CD14-positive monocyte (primary cell): Measurements from ENCODE around the gene PROM2. TPM values are rescaled to one million over a fixed set of nuclear protein-coding genes. Genes with fewer than 3 reads are reported as not detected.

ENCODE experiments used
- DNase-seq, 3 donors: peaks; one replicate each; pipeline ENCODE4 v3.0.0-alpha.2; 2011 to 2022
- H2AFZ ChIP-seq: 2 replicates; pipeline ENCODE4 v1.6.0; 2012; ENCODE audit warnings: mild to moderate bottlenecking, low read depth, low read length, inconsistent platforms; ENCODE audit not compliant: insufficient read depth, poor library complexity, severe bottlenecking
- H3K27ac ChIP-seq, 2 donors: 1 replicate in 1 of 2; 2 replicates in 1 of 2; pipeline ENCODE4 v1.5.1; 2012 to 2013; ENCODE audit warnings: low read length in 2 of 2, control low read depth in 1 of 2, inconsistent platforms in 1 of 2, low read depth in 1 of 2, mild to moderate bottlenecking in 1 of 2
- H3K27me3 ChIP-seq, 2 donors: one replicate each; pipeline versions ENCODE4 v1.6.0 to v1.6.1; 2011 to 2013; ENCODE audit warnings: low read length in 2 of 2; ENCODE audit not compliant: control insufficient read depth in 2 of 2, insufficient read depth in 2 of 2
- H3K36me3 ChIP-seq, 2 donors: replicated peaks in 1 of 2; 1 replicate in 1 of 2; 2 replicates in 1 of 2; pipeline versions ENCODE4 v1.5.1 to v1.6.1; 2012 to 2013; ENCODE audit warnings: low read length in 2 of 2, control low read depth in 1 of 2, inconsistent platforms in 1 of 2, mild to moderate bottlenecking in 1 of 2; ENCODE audit not compliant: insufficient read depth in 2 of 2, control insufficient read depth in 1 of 2
- H3K4me1 ChIP-seq, 2 donors: 1 replicate in 1 of 2; 2 replicates in 1 of 2; pipeline versions ENCODE4 v1.5.1 to v1.6.1; 2012 to 2013; ENCODE audit warnings: low read length in 2 of 2, control low read depth in 1 of 2, inconsistent platforms in 1 of 2, mild to moderate bottlenecking in 1 of 2, moderate library complexity in 1 of 2; ENCODE audit not compliant: insufficient read depth in 2 of 2, control insufficient read depth in 1 of 2
- H3K4me2 ChIP-seq: replicated peaks from 2 replicates; pipeline ENCODE3; 2012; ENCODE audit warnings: low read length, moderate library complexity, mild to moderate bottlenecking; ENCODE audit not compliant: poor library complexity, severe bottlenecking; ENCODE audit errors: extremely low read depth
- H3K4me3 ChIP-seq, 3 experiments: fragments of 200-600 bp in 1 of 3; sonication (generic) in 1 of 3; replicated peaks in 1 of 3; 1 replicate in 2 of 3; 2 replicates in 1 of 3; pipeline ENCODE4 v1.5.1; 2011 to 2013; ENCODE audit warnings: low read length in 3 of 3, mild to moderate bottlenecking in 3 of 3, control low read depth in 2 of 3, low read depth in 2 of 3, inconsistent platforms in 1 of 3, moderate library complexity in 1 of 3
- H3K79me2 ChIP-seq: 2 replicates; pipeline ENCODE4 v1.6.0; 2012; ENCODE audit warnings: mild to moderate bottlenecking, control low read depth, inconsistent platforms, low read length, moderate library complexity; ENCODE audit not compliant: insufficient read depth
- H3K9ac ChIP-seq: 2 replicates; pipeline ENCODE4 v1.6.0; 2017; ENCODE audit warnings: low read length, mild to moderate bottlenecking; ENCODE audit not compliant: insufficient read depth, poor library complexity, severe bottlenecking
- H3K9me3 ChIP-seq, 2 donors: replicated peaks in 1 of 2; 1 replicate in 1 of 2; 2 replicates in 1 of 2; pipeline versions ENCODE4 v1.5.1 to v1.6.1; 2012 to 2013; ENCODE audit warnings: low read length in 2 of 2, control low read depth in 1 of 2; ENCODE audit not compliant: control insufficient read depth in 1 of 2, insufficient read depth in 1 of 2
- H4K20me1 ChIP-seq: 2 replicates; pipeline ENCODE4 v1.6.0; 2012; ENCODE audit warnings: mild to moderate bottlenecking, low read length, control low read depth, moderate library complexity; ENCODE audit not compliant: insufficient read depth
- H3K27ac Mint-ChIP-seq, 7 donors: one replicate each; pipeline ENCODE4 v1.8.0; 2020; ENCODE audit warnings: mild to moderate bottlenecking in 7 of 7, mixed read lengths in 7 of 7, moderate library complexity in 6 of 7, inconsistent platforms in 2 of 7
- H3K27me3 Mint-ChIP-seq, 3 donors: one replicate each; pipeline ENCODE4 v1.8.0; 2021 to 2022; ENCODE audit warnings: low read depth in 3 of 3, mild to moderate bottlenecking in 3 of 3, mixed read lengths in 3 of 3, moderate library complexity in 3 of 3, inconsistent platforms in 1 of 3
- H3K36me3 Mint-ChIP-seq, 2 donors: one replicate each; pipeline ENCODE4 v1.8.0; 2020; ENCODE audit warnings: mixed read lengths in 2 of 2, inconsistent platforms in 1 of 2, mild to moderate bottlenecking in 1 of 2
- H3K4me1 Mint-ChIP-seq: one replicate; pipeline ENCODE4 v1.8.0; 2020; ENCODE audit warnings: mild to moderate bottlenecking, mixed read lengths
- H3K4me3 Mint-ChIP-seq, 2 donors: one replicate each; pipeline ENCODE4 v1.8.0; 2020; ENCODE audit warnings: mild to moderate bottlenecking in 2 of 2, mixed read lengths in 2 of 2, moderate library complexity in 1 of 2
- H3K9me3 Mint-ChIP-seq, 7 donors: one replicate each; pipeline ENCODE4 v1.8.0; 2020 to 2022; ENCODE audit warnings: mixed read lengths in 7 of 7, mild to moderate bottlenecking in 6 of 7, moderate library complexity in 6 of 7, inconsistent platforms in 2 of 7
- WGBS: methylation state at CpG from one replicate; pipeline ENCODE4 v1.1.5; 2013; ENCODE audit warnings: missing lambda C conversion rate; ENCODE audit not compliant: insufficient coverage; 5-methylcytosine and 5-hydroxymethylcytosine counted together
- intact Hi-C, 2 donors: fragments of 100-400 bp; cut with micrococcal nuclease; formaldehyde crosslinking; loops; one replicate each; pipeline versions ENCODE4 v1.15.0 to v1.15.1; 2023
- polyA plus RNA-seq, 3 donors: library from polyadenylated mRNA; depleted of rRNA in 1 of 3; unstranded in 2 of 3; stranded (reverse) in 1 of 3; fragments of 300-500 nt in 2 of 3; fragments of >200 nt in 1 of 3; fragmentation: Illumina TruSeq in 2 of 3; gene quantifications; 1 replicate in 2 of 3; 2 replicates in 1 of 3; pipeline ENCODE4 v1.2.3, GENCODE V29; 2012 to 2021
- TF ChIP-seq, protein P1 (sequence below): fragments of 200-600 bp; IDR thresholded peaks from one replicate; pipeline ENCODE4 v1.8.0; 2022; ENCODE audit warnings: antibody characterized with exemption, mild to moderate bottlenecking

Gene PROM2
- polyA plus RNA-seq, 3 donors: 0.41 TPM; not detected in 2

DNA sequence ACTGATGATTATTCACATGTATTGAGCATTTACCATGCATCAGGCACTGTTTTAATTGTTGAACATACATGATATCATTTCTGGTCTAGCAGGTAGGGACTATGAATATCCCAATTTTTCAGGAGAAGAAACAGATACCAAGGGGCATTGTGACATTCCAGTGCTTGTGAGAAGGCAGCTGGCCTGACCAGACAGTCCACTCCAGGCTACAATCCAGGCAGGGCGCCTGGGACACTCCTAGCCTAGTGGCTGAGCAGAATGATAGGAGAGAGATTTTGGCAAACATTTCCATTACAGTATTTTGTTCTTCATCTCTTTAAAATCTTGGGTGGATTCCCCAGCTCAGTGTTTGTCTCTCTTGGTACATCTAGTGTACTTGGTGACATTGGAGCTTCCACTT, 42.0 kb upstream of the PROM2 start:
- Mint-ChIP-seq H3K9me3 (peaks cover 3 to 18% (median 7%) of the 10 kb centered on the region in 7 donors), H3K27ac (no peak overlapping the region), H3K36me3 (no peaks in the 10 kb centered on the region), H3K4me3 (no peak overlapping the region), H3K4me1 (no peaks in the 10 kb centered on the region), H3K27me3 (peaks cover 2 to 3% (median 3%) of the 10 kb centered on the region in 3 donors)
- Histone ChIP-seq H3K4me3 (no peak overlapping the region), H3K9ac (no peak overlapping the region), H4K20me1 (no peaks in the 10 kb centered on the region), H3K9me3 (no peaks in the 10 kb centered on the region), H3K36me3 (no peaks in the 10 kb centered on the region), H3K4me1 (no peaks in the 10 kb centered on the region), H2AFZ (no peak overlapping the region), H3K4me2 (no peak overlapping the region), H3K27me3 (no peaks in the 10 kb centered on the region), H3K27ac (no peak overlapping the region), H3K79me2 (no peaks in the 10 kb centered on the region)
- no peak for DNase-seq
- intact Hi-C loops: no loop called here
- TF ChIP-seq, protein P1, sequence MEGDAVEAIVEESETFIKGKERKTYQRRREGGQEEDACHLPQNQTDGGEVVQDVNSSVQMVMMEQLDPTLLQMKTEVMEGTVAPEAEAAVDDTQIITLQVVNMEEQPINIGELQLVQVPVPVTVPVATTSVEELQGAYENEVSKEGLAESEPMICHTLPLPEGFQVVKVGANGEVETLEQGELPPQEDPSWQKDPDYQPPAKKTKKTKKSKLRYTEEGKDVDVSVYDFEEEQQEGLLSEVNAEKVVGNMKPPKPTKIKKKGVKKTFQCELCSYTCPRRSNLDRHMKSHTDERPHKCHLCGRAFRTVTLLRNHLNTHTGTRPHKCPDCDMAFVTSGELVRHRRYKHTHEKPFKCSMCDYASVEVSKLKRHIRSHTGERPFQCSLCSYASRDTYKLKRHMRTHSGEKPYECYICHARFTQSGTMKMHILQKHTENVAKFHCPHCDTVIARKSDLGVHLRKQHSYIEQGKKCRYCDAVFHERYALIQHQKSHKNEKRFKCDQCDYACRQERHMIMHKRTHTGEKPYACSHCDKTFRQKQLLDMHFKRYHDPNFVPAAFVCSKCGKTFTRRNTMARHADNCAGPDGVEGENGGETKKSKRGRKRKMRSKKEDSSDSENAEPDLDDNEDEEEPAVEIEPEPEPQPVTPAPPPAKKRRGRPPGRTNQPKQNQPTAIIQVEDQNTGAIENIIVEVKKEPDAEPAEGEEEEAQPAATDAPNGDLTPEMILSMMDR: no peak
- WGBS: no CpG with 5 or more reads among the region's 1 CpG

DNA sequence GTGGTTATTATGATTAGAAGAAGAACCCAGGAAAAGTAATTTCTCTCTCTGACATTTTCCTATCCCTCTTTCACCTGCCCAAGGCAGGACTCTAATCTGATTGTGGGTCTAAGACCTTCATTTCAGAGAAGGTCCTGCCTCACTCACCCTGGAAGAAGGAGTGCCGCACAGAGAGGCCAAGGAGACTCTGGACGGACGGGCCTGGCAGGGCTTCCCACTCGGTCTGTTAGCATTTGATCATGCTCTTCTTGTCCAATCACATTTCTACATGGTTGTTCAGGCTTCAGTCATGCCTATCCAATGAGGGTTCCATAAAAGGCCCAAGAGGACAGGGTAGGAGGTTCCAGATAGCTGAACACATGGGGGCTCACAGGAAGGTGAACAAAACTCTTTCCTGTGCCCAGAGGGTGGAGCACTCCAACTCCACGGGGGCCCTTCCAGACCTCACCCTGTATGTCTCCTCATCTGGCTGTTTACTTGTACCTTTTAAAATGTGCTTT, 39.9 kb upstream of the PROM2 start:
- DNase-seq: no peak
- no peaks in the 10 kb centered on the region for H3K79me2 ChIP-seq

More for the DNA sequence above, 39.9 kb upstream of the PROM2 start:
- no peak overlapping the region for H3K4me3 ChIP-seq
- no peak overlapping the region for H3K27ac ChIP-seq
- H2AFZ ChIP-seq: no peak overlapping the region
- Mint-ChIP-seq H3K4me3 (no peak overlapping the region), H3K9me3 (peaks cover 3 to 26% (median 12%) of the 10 kb centered on the region in 7 donors), H3K4me1 (no peaks in the 10 kb centered on the region), H3K27ac (no peak overlapping the region), H3K27me3 (peaks cover 2 to 3% (median 2%) of the 10 kb centered on the region in 3 donors), H3K36me3 (no peaks in the 10 kb centered on the region)
- intact Hi-C loops: no loop called here
- H3K9ac ChIP-seq: no peak overlapping the region
- no peaks in the 10 kb centered on the region for H3K4me1 ChIP-seq
- H3K36me3 ChIP-seq: no peaks in the 10 kb centered on the region
- WGBS: 100% methylated on average over 1 of the region's 5 CpGs
- no peak overlapping the region for H3K4me2 ChIP-seq
- H3K9me3 ChIP-seq: peaks cover 0 to under 1% of the 10 kb centered on the region in 2 donors
- TF ChIP-seq, protein P1: no peak
- no peaks in the 10 kb centered on the region for H4K20me1 ChIP-seq
- no peaks in the 10 kb centered on the region for H3K27me3 ChIP-seq
